Stimulated activated CD4-positive, alpha-beta T cell treated with anti-CD3 and anti-CD28 coated beads, Interleukin-2, amount 100 ng/mL, for 48 hours (primary cell): ENCODE results near the gene SETD7.
"Not testable (repeated sequence)": the region's sequence is repeated elsewhere in the genome, so short reads cannot be mapped to it uniquely, and the experiment has no call there.

Experiments
- DNase-seq, 2 donors: peaks; one replicate each; pipeline ENCODE4 v3.0.0-alpha.2; 2020

Gene SETD7

DNA sequence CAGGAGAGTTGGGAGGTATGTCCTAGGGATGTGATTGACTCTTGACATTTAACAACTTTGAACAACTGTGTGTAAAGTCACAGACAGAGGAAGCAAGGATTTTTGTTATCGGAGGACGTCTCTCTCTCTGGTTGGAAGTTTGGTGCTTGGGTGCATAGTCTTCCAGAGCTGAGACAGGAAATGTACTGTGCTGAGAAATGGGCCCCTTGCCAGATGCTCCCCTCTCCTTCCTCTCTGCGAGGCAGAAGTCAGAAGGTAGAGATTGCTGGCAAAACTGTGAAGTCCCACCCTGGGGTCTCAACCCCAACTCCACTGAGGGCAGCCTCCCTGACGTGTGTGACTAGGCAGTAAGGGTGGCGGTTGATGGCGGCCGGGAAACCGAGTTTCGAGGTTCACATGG lies 49.2 kb downstream of the SETD7 start:
- DNase-seq, result no peak

GRCh38 chr4:139503622-139504166 lies 52.3 kb downstream of the SETD7 start:
- DNase-seq, result no peak

DNA sequence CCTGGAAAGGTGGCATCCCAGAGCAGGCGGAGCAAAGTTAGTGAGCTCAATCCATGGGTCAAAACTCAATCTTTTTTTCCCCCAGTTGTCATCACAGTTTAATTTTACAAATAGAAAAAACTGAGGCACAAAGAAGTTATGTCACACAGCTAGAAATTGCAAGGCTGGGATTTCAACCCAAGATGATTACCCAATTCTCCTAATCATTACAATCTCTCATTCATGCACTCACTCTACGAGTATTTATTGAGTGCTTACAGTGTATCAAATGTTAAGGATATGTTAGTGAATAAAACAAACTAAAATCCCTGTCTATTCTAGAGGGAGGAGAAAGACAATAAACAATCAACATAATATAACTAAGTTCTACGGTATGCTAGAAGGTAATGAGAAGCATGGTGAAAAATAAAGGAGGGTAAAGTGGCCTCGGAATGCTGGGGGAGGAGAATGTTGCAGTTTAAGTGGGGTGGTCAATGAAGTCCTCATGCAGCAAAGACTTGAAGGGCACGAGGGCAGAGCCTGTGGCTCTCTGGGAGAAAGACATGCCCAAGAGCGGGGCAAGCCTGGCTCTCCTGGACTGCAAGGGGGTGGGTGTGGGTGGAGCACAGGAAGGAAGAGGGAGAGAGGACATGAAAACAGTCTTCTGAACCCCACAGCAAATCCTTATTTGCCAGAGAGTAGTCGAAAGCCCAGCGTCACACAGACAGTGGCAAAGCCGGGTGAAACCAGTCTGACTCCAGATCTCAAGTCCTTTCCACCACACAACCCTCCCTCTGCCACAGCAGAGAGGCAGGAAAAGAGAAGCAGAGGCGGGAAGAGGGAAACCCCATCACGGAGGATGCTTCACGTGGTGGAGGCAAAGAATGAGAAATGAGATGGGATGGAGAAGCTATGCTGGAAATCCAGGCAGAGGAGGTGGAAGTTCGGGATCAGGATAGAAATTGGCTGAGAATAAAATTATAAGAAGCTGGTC lies 53.8 kb downstream of the SETD7 start:
- DNase-seq, result no peak

DNA sequence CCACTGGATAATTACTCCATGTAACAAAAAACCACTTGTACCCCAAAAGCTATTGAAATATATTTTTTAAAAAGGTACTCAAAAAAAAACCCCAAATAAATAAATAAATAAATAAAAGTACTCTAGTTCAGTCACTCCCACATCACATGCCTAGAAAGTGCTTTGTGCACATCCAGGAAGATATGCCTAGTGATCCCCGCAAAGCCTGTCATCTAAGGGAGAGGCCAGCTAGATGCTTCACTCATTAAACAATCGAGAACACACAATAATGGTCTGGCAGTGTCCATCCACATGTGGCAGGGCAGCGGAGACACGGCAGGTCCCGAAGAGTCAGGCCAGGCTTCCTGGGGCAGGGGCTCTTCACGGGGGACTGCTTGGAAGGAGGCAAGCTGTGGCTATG lies 54.5 kb downstream of the SETD7 start:
- DNase-seq, result no peak

- DNase-seq, result no peak
These were observed 54.9 kb downstream of the SETD7 start for GRCh38 chr4:139501117-139501516.

DNA sequence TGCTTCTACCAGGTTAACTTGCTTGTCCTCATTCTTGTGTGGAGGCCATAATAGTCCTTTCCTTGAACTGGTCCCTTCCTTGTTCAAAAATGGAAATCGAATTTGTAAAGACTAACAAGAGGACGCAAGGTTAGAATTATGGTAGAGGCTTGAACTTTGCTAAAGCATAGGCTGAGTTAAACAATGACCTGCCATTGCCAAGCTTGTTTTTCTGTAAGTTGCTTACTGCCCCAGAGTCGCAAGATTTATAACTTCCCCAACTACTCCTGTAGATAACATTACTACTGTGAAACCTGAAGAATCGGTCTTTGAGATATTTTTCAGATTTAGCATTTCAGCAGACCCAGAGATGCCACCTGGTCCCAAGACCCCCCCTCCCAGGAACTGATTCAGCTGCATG lies 56.8 kb downstream of the SETD7 start:
- DNase-seq, result no peak

GRCh38 chr4:139493176-139493575 lies 62.8 kb downstream of the SETD7 start:
- DNase-seq, result no peak

- DNase-seq, result no peak
These were observed 63.6 kb downstream of the SETD7 start for GRCh38 chr4:139492429-139492828.

DNA sequence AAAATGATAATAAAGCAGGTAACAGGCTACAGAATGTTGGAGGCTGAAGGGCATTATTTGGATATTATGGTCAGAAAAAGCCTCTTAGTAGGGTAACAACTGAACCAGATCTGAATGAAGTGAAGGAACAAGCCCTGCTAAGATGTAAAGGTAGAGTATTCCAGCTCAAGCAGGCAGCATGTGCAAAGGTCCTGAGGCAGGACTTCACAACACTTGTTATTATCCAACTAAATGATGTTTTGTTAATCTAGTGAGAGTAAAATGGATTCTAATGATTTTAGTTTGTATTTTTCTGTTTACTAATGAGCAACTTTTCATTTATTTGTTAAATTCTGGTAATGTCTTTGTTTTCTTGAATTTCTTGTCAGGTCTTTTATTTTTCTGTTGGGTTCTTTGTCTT lies 66.4 kb downstream of the SETD7 start:
- DNase-seq, result no peak

- DNase-seq, result no peak
These were observed 67.6 kb downstream of the SETD7 start for GRCh38 chr4:139488442-139488841.

DNA sequence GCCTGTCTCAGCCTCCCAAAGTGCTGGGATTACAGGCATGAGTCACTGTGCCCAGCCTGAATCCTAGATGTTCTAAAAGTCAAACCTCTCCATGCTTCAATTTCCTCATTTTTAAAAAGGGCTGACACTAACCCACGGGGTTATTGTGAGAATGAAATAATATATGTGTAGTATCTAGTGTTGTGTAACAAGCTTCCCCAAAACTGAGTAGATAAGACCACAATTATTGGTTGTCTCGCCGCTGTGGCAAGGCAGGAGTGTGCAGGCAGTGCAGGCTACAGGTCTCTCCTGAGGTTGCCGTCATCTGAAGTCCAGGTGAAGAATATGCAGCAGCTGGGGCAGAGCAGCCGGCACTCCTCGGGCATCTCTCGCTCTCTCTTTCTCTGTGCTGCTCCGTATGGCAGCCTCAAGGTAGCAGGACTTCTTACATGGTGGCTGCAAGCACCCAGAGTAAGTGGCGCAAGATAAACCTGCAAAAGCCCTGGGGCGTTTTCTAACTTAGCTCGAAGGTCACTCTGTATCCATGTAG lies 71.2 kb downstream of the SETD7 start:
- no peak for DNase-seq

- no peak for DNase-seq
These were observed 73.0 kb downstream of the SETD7 start for GRCh38 chr4:139483000-139483399.

DNA sequence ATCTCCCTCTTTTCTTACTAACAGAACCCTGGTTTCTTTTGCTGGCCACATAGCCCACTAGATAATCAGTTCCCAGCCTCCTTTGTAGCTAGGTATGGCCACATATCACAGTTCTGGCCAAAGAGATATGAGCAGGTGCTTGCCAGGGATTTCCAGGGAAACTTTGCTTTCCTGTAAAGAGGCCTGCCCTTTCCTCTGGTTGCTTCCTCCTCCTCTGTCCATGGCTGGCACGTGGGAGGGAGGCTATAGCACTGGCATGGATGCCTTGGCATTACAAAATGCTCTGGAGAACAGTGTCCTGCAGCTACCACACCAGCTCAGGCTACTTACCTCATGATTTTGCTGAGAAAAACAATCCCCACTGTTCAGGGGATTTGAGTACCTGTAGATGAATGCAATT lies 74.6 kb downstream of the SETD7 start:
- DNase-seq, result no peak

- no peak for DNase-seq
These were observed 79.7 kb downstream of the SETD7 start for GRCh38 chr4:139476363-139476762.

DNA sequence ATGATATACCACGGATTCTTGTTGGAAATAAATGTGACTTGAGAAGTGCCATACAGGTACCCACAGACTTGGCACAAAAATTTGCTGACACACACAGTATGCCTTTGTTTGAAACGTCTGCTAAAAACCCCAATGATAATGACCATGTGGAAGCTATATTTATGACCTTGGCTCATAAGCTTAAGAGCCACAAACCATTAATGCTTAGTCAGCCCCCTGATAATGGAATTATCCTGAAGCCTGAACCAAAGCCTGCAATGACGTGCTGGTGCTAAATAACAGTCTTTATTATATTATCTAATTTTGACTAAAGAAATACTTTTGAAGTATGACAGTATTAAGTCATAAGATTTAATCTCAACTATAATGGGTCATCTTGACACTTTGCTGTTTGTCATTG lies 83.2 kb downstream of the SETD7 start:
- no peak for DNase-seq

DNA sequence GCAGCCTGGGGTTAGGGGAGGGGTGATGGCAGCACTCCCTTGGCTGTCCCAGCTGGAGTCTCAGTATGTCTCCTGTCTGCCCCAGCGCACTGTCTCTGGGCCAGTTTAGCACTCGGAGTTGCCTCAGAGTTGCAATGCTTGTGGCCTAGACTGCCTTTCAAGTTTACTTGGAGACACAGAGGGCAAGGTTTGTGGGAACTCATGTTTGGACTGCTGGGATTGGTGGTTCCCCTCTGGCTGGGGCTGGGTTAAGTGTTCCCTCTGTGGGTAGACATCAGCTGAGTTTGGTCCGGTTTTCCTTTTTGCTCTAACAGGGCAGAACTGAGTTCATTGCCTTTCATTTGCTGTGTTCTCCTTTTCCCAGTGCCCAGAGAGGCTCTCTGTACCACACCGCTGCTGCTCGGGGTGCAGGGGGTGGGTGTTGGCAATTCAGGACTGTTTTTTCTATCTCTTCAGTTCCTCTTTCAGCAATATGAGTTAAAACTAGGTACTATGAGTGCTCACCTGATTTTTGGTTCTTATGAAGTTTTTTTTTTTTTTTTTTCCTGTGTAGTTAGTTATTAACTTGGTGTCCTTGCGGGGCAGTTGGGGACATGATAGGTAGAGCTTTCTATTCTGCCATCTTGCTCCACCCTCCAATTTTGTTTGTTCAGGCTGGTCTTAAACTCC lies 84.9 kb downstream of the SETD7 start:
- no peak for DNase-seq

- no peak for DNase-seq
These were observed 85.7 kb downstream of the SETD7 start for GRCh38 chr4:139470295-139470694.

DNA sequence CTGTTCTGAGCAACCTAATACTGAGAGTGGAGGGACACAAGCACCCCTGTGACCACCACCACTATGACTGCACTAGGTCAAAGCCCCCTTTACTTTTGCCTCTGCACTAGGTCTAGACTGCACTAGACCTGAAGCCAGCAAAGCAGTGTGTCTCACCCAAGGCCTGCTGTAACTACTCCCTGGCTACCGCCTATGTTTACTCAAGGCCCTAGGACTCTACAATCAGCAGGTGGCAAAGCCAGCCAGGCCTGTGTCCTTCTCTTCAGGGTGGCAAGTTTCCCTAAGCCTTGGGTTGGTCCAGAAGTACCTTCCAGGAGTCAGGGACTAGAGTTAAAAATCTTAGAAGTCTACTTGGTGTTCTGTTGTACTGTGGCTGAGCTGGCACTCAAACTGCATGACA lies 86.2 kb downstream of the SETD7 start:
- no peak for DNase-seq

GRCh38 chr4:139469216-139469615 lies 86.8 kb downstream of the SETD7 start:
- DNase-seq, result no peak

- DNase-seq, result not testable (repeated sequence)
These were observed 87.3 kb downstream of the SETD7 start for GRCh38 chr4:139468756-139469155.

- DNase-seq, result no peak
These were observed 90.1 kb downstream of the SETD7 start for GRCh38 chr4:139465922-139466321.

- not testable (repeated sequence) for DNase-seq
These were observed 91.5 kb downstream of the SETD7 start for GRCh38 chr4:139464512-139464911.

DNA sequence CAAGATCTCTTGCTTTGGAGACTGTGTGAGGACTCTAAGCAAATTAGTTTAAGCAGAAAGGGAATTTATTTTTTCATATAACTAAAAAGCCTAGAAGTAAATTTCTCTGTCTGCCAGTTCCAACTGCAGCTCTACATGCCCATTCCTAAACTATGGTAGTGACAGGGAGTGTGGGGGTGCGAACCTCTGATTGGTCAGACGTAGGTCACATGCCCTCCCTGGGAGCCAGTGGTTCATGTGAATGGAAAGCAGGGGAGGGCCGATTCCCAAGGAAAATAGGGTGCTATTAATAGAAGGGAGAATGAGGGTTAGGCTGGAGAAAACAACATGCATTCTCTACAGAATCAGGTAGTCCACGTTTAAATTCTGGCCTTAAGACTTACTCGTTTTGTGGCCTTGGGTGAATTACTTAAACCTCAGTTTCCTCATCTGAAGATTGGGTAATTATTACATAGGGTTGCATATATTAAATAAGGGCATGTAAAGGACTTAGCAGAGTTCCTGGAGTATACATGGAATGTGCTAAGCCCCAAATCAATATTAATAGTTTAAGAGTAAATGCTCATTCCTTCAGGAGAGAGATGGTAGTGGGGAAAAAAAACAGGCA lies 94.9 kb downstream of the SETD7 start:
- no peak for DNase-seq
